Panc1 (cell line): Measurements from ENCODE around the gene CEL.

Source experiments
- POLR2AphosphoS5 ChIP-seq: IDR thresholded peaks from 2 replicates; pipeline ENCODE4 v1.6.1; 2012; ENCODE audit warnings: mild to moderate bottlenecking, low read depth, low read length, moderate library complexity
- TCF7L2 ChIP-seq: IDR thresholded peaks from 2 replicates; pipeline ENCODE4 v1.6.1; 2011; ENCODE audit warnings: mild to moderate bottlenecking, low read depth, low read length, inconsistent platforms
- TF ChIP-seq, protein P1 (sequence below): fragments of 450-650 bp; IDR thresholded peaks from 2 replicates; pipeline ENCODE4 v1.5.1; 2017; ENCODE audit warnings: mild to moderate bottlenecking
- TF ChIP-seq, protein P2 (sequence below), 2 experiments: IDR thresholded peaks; 2 replicates each; pipeline ENCODE4 v1.6.1; 2011 to 2012; ENCODE audit warnings: low read depth in 2 of 2, control low read depth in 1 of 2, low read length in 1 of 2, mild to moderate bottlenecking in 1 of 2, moderate library complexity in 1 of 2; ENCODE audit not compliant: insufficient read depth in 1 of 2

DNA sequence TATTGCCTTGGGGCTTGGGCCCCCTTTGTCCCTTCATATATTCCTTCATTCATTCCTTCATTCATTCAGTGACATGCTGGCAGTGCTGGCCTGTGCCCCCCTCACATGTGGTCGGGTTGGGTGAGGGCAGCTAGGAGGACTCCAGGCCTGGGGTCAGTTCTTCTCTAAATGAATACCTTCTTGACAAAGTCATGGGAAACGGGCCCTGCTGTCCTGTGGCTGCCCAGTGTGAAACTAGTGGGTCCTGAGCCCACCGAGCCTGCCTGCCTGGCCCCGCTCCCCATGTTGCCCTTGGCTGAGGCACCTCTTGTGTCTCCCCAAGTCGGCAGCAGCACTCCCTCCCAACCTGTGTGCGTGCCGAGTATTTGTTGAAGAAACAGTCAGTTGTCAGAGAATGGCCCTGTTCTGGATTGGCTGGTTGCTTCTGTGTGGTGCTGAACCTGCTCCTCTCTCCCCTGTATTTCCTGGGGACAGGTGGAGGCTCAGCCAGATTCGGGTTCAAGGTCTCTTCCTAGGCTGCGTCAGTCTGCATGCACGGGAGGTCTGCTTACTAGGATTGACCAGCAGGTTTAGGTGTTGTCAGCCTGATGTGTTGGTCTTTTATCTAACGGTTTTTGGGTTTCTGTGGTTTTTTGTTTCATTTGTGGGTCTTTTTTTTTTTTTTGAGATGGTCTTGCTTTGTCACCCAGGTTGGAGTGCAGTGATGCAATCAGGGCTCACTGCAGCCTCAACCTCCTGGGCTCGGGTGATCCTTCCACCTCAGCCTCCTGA is 3.0 kb upstream of the CEL start:
- TF ChIP-seq POLR2AphosphoS5 (no peak), TCF7L2 (no peak)
- TF ChIP-seq, protein P1, sequence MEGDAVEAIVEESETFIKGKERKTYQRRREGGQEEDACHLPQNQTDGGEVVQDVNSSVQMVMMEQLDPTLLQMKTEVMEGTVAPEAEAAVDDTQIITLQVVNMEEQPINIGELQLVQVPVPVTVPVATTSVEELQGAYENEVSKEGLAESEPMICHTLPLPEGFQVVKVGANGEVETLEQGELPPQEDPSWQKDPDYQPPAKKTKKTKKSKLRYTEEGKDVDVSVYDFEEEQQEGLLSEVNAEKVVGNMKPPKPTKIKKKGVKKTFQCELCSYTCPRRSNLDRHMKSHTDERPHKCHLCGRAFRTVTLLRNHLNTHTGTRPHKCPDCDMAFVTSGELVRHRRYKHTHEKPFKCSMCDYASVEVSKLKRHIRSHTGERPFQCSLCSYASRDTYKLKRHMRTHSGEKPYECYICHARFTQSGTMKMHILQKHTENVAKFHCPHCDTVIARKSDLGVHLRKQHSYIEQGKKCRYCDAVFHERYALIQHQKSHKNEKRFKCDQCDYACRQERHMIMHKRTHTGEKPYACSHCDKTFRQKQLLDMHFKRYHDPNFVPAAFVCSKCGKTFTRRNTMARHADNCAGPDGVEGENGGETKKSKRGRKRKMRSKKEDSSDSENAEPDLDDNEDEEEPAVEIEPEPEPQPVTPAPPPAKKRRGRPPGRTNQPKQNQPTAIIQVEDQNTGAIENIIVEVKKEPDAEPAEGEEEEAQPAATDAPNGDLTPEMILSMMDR, result no peak
- TF ChIP-seq, protein P2, sequence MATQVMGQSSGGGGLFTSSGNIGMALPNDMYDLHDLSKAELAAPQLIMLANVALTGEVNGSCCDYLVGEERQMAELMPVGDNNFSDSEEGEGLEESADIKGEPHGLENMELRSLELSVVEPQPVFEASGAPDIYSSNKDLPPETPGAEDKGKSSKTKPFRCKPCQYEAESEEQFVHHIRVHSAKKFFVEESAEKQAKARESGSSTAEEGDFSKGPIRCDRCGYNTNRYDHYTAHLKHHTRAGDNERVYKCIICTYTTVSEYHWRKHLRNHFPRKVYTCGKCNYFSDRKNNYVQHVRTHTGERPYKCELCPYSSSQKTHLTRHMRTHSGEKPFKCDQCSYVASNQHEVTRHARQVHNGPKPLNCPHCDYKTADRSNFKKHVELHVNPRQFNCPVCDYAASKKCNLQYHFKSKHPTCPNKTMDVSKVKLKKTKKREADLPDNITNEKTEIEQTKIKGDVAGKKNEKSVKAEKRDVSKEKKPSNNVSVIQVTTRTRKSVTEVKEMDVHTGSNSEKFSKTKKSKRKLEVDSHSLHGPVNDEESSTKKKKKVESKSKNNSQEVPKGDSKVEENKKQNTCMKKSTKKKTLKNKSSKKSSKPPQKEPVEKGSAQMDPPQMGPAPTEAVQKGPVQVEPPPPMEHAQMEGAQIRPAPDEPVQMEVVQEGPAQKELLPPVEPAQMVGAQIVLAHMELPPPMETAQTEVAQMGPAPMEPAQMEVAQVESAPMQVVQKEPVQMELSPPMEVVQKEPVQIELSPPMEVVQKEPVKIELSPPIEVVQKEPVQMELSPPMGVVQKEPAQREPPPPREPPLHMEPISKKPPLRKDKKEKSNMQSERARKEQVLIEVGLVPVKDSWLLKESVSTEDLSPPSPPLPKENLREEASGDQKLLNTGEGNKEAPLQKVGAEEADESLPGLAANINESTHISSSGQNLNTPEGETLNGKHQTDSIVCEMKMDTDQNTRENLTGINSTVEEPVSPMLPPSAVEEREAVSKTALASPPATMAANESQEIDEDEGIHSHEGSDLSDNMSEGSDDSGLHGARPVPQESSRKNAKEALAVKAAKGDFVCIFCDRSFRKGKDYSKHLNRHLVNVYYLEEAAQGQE (IDR thresholded peaks at IDR 0.05; ENCODE audit: insufficient read depth in 1 of 2, low read depth in 2 of 2, low read length in 1 of 2), result no peak
